ENCODE measurements around the gene CDK6. TPM values are rescaled to one million over a fixed set of nuclear protein-coding genes. Genes with fewer than 3 reads are reported as not detected.

Gene CDK6
- total RNA-seq, 4 donors from 2014 or later = 11.2 to 18.5 (median 13.2) TPM

- Histone ChIP-seq H3K4me1 (peaks cover 10 to 18% of the 10 kb centered on the region in 2 donors), H3K27ac (no peak overlapping the region), H3K9me3 (no peaks in the 10 kb centered on the region), H3K4me3 (replicated peaks in 1 of 3) (no peak overlapping the region), H3K27me3 (no peaks in the 10 kb centered on the region), H3K36me3 (no peaks in the 10 kb centered on the region)
- 96 to 97% methylated on average over 4 of the region's 4 CpGs for WGBS, 2 donors
- intact Hi-C loops (cut with DNase I) = no loop called here
- TF ChIP-seq CTCF (IDR thresholded peaks at IDR 0.05) (no peak), POLR2A (IDR thresholded peaks at IDR 0.05) (no peak)
- no peak for DNase-seq
These were observed 126.5 kb downstream of the CDK6 start for GRCh38 chr7:92709912-92710311.

- intact Hi-C loops (cut with DNase I) = no loop called here
- no peak for DNase-seq
- no peak overlapping the region for H3K4me3 ChIP-seq (replicated peaks in 1 of 3)
- 83 to 91% methylated on average over 2 of the region's 2 CpGs for WGBS, 2 donors
- H3K9me3 ChIP-seq = no peaks in the 10 kb centered on the region
- TF ChIP-seq POLR2A (IDR thresholded peaks at IDR 0.05) (no peak), CTCF (IDR thresholded peaks at IDR 0.05) (no peak)
- H3K27ac ChIP-seq = no peak overlapping the region
- H3K36me3 ChIP-seq = no peaks in the 10 kb centered on the region
- H3K4me1 ChIP-seq = peaks cover 6 to 13% of the 10 kb centered on the region in 2 donors
- no peaks in the 10 kb centered on the region for H3K27me3 ChIP-seq
These were observed 127.2 kb downstream of the CDK6 start for GRCh38 chr7:92709150-92709549.

GRCh38 chr7:92708111-92709042 lies 128.0 kb downstream of the CDK6 start:
- H3K27me3 ChIP-seq = no peaks in the 10 kb centered on the region
- no peak overlapping the region for H3K4me3 ChIP-seq (replicated peaks in 1 of 3)
- TF ChIP-seq CTCF (IDR thresholded peaks at IDR 0.05) = no peak
- TF ChIP-seq POLR2A (IDR thresholded peaks at IDR 0.05) = no peak
- intact Hi-C loops (cut with DNase I) = no loop called here
- H3K4me1 ChIP-seq = peaks cover 0 to 7% of the 10 kb centered on the region in 2 donors
- 85 to 92% methylated on average over 5 of the region's 5 CpGs for WGBS, 2 donors
- DNase-seq = no peak
- no peaks in the 10 kb centered on the region for H3K9me3 ChIP-seq
- no peaks in the 10 kb centered on the region for H3K36me3 ChIP-seq
- H3K27ac ChIP-seq = no peak overlapping the region

GRCh38 chr7:92707435-92707834 lies 128.9 kb downstream of the CDK6 start:
- Histone ChIP-seq H3K9me3 (no peaks in the 10 kb centered on the region), H3K36me3 (no peaks in the 10 kb centered on the region), H3K4me1 (no peaks in the 10 kb centered on the region), H3K4me3 (replicated peaks in 1 of 3) (no peak overlapping the region), H3K27ac (no peak overlapping the region), H3K27me3 (no peaks in the 10 kb centered on the region)
- no peak for DNase-seq
- TF ChIP-seq CTCF (IDR thresholded peaks at IDR 0.05) (no peak), POLR2A (IDR thresholded peaks at IDR 0.05) (no peak)
- WGBS, 2 donors = 94 to 97% methylated on average over 3 of the region's 3 CpGs
- intact Hi-C loops (cut with DNase I) = no loop called here

GRCh38 chr7:92706563-92706962 lies 129.8 kb downstream of the CDK6 start:
- DNase-seq = no peak
- no peaks in the 10 kb centered on the region for H3K4me1 ChIP-seq
- no peak overlapping the region for H3K27ac ChIP-seq
- H3K9me3 ChIP-seq = no peaks in the 10 kb centered on the region
- intact Hi-C loops (cut with DNase I) = no loop called here
- TF ChIP-seq POLR2A (IDR thresholded peaks at IDR 0.05) (no peak), CTCF (IDR thresholded peaks at IDR 0.05) (no peak)
- H3K36me3 ChIP-seq = no peaks in the 10 kb centered on the region
- 94 to 98% methylated on average over 2 of the region's 2 CpGs for WGBS, 2 donors
- no peak overlapping the region for H3K4me3 ChIP-seq (replicated peaks in 1 of 3)
- H3K27me3 ChIP-seq = no peaks in the 10 kb centered on the region

Data from thyroid gland (tissue), 4 donors.